Astrocyte of the cerebellum (primary cell): ENCODE data around the gene UMODL1.

ENCODE experiments used
- DNase-seq: peaks from one replicate; pipeline ENCODE4 v3.0.0-alpha.2; 2011; ENCODE audit warnings: low read depth
- H3K4me3 ChIP-seq: 2 replicates; pipeline ENCODE4 v1.5.1; 2011; ENCODE audit warnings: mild to moderate bottlenecking, low read depth, low read length, moderate library complexity
- CTCF ChIP-seq: IDR thresholded peaks from 2 replicates; pipeline ENCODE4 v1.5.1; 2012; ENCODE audit warnings: low read length, low read depth, moderate library complexity, mild to moderate bottlenecking; ENCODE audit errors: missing control alignments
- in situ Hi-C: cut with HindIII; loops from 2 replicates; pipeline ENCODE4 v1.10.0; 2017; ENCODE audit warnings: low sequenced_read_pairs

Gene UMODL1

GRCh38 chr21:42027085-42027821, 43.9 kb upstream of the UMODL1 start:
- in situ Hi-C loops, result no loop called here

GRCh38 chr21:42027822-42028765, 43.0 kb upstream of the UMODL1 start:
- DNase-seq, result no peak
- in situ Hi-C loops, result no loop called here
- no peak overlapping the region for H3K4me3 ChIP-seq
- no peak for TF ChIP-seq CTCF

More at GRCh38 chr21:42027085-42027821, 43.9 kb upstream of the UMODL1 start:
- DNase-seq, result no peak
- no peak for TF ChIP-seq CTCF
- H3K4me3 ChIP-seq, result no peak overlapping the region

GRCh38 chr21:42028766-42029425, 42.2 kb upstream of the UMODL1 start:
- in situ Hi-C loops, result no loop called here

GRCh38 chr21:42030311-42030710, 40.8 kb upstream of the UMODL1 start:
- no peak for DNase-seq
- H3K4me3 ChIP-seq, result no peak overlapping the region
- TF ChIP-seq CTCF, result no peak
- in situ Hi-C loops, result no loop called here

More at GRCh38 chr21:42028766-42029425, 42.2 kb upstream of the UMODL1 start:
- no peak for DNase-seq
- no peak overlapping the region for H3K4me3 ChIP-seq
- no peak for TF ChIP-seq CTCF

- no peak overlapping the region for H3K4me3 ChIP-seq
- TF ChIP-seq CTCF, result no peak
- no peak for DNase-seq
- in situ Hi-C loops, result no loop called here
These were observed 39.9 kb upstream of the UMODL1 start for GRCh38 chr21:42031241-42031640.

GRCh38 chr21:42031816-42032215, 39.3 kb upstream of the UMODL1 start:
- H3K4me3 ChIP-seq, result no peak overlapping the region
- no peak for TF ChIP-seq CTCF
- in situ Hi-C loops, result no loop called here
- no peak for DNase-seq
